GM18868 (cell line): ENCODE data around the gene PALMD.

Experiments
- ATAC-seq: cut with Tn5 transposase; IDR thresholded peaks from one replicate; pipeline ENCODE4 v1.9.1; 2021; ENCODE audit warnings: mild to moderate bottlenecking, moderate library complexity; ENCODE audit not compliant: unreplicated experiment

Gene PALMD

DNA sequence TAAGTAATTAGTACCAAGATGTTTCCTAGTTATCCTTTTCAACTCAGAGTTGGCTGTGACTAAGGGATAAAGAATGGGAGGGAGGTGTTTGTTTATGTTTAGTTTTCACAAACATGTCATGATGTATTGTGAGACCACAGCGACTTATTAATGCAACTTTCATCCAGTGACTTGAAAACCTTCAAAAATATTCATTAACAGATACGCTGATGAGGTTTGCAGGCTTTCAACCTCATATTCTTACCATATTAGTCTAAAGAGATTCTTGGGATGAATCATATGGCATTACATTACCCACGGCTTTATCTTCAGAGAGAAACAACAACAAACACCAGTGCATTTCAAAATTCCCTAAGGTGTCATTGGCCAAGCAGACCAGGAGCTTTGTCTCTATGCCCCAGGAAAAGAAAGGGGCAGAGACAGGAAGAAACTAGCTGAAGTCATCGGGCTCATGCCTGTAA lies 36.4 kb downstream of the PALMD start:
- ATAC-seq = no peak

- ATAC-seq = peak; percentile 97
Measured at GRCh38 chr1:99685516-99686180, 39.7 kb downstream of the PALMD start.

DNA sequence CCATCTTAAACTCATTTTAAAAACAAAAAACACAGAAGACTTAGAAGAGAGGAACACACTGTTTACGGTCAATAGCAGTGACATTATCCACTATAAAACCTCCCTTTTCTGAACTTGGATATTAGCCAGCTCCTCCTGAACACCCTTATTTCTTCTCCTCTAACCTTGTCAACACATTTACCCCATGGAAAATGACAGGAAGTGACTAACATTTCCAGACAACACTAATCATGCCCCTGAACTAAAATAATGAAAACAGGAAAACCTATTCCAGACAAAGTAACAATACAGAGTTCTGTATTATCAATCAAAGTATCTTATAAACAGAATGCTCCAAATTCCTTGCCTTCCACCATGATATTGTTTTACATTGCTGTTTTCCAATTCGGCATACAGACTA lies 45.3 kb downstream of the PALMD start:
- no peak for ATAC-seq

DNA sequence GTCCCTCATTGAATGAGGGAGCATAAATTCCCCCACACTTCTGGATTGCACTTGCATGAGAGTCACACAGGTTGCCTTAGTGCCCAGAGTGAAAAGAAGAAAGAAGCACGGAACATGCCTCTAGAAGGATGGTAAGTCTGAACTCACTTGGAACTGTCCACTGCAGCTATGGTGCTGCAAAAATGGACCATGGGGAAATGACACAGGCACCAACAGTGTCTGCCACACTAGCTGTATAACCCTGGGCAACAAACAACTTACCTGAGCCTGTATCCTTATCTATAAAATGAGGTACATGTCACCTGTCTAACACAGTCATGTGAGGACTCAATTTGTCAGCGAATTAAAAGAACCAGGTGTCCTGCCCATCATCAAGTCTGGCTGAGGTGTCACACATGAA lies 50.7 kb downstream of the PALMD start:
- no peak for ATAC-seq

DNA sequence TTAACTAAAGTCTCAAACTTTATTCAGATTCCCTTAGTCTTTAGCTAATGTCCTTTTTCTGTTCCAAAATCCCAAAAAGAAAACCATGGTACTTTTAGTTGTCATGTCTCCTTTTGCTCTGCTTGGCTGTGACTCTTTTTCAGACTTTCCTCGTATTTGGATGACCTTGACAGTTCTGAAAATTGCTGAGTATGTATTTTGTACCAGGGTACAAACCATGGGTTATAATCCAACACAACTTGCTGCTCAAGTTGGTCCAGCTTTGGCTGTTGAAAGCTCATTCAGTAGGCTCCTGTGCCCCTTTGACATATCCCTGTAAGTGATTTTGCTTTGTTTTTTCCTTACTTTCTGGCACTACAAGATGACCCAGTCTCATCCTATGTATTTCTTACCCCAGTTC lies 51.7 kb downstream of the PALMD start:
- ATAC-seq = no peak

DNA sequence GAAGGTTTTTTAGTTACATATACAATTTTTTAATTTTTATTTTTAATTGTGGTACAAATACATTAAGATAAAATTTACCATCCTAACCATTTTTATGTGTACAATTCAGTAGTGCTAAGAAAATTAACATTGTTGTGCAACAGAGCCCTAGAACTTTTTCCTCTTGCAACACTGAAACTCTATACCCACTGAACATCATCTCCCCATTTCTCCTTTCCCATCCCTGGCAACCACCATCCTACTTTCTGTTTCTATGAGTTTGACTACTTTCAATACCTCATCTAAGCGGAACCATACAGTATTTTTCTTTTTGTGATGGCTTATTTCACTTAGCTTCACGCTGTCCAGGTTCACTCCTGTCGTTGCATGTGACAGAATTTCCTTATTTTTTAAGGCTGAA lies 54.1 kb downstream of the PALMD start:
- no peak for ATAC-seq

DNA sequence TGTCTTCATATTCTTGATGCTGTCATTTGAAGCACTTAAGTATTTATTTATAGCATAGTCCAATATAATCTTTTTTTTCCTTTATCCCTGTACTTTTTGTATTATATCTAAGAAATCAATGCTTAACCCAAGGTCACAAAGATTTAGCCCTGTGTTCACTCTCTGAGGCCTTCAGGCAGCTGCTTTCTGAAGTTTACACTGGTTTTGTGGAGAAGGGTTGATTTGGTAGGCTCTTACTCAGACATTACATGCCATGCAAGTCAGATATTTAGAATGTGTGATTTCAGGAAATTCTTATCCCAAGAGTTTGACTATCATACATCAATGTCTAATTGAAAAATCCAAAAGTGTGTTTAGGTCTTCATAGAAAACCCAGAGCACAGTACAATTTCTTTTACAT lies 56.3 kb downstream of the PALMD start:
- no peak for ATAC-seq

- ATAC-seq = no peak
Measured at GRCh38 chr1:99704356-99704816, 58.5 kb downstream of the PALMD start.

DNA sequence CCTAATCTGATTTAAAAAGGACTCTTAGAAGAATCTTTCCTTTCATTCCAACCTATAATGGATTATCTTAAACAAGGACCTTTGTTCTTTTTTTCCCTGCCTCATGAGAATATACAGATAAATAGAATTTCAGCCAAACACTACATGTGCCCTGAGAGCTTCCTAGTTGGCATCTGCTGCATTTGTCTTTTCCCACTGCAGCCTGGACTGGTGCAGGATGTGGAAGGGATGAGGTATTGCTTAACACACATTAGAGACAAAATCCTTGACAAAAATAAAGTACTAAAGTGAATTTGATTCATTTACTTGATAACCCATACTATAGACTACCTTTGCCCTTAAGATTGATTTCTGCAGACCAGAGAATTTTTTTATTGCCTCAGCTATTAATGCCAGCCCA lies 59.5 kb downstream of the PALMD start:
- ATAC-seq = no peak

GRCh38 chr1:99707535-99708142 lies 61.7 kb downstream of the PALMD start:
- peak; percentile 92 for ATAC-seq

DNA sequence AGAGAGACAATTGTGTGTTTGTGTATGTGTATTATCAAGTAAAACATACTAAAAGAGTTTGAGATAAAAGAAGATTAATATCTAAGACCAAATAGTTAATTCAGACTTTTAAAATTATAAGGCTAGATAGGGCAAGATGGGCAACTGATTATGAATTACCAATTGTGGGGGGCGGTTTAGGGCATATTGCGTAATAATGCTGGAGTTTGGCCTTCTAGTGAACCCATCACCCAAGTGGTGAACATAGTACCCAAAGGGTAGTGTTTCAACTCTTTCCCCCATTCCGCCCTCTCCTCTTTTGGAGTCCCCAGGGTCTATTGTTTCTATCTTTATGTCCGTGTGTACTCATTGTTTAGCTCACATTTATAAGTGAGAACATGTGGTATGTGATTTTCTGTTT lies 65.1 kb downstream of the PALMD start:
- no peak for ATAC-seq

DNA sequence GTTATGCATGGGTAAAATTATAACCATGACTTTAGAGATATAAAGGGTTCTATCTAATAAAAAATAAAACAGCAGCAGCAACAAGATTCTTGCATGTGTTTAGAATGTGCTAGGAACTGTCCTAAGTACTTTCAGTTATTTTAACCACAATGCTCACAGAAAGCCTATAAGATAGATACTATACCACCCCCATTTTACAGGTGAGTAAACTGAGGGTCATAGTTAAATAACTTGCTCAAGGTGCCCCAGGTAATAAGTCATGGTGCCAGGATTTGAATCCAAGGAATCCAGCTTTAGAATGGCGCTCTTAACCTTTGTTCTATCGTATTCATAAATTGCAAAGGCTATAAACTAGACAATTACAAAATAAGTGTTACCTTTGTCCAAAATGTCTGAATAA lies 67.1 kb downstream of the PALMD start:
- ATAC-seq = no peak

GRCh38 chr1:99717005-99717404 lies 71.1 kb downstream of the PALMD start:
- ATAC-seq = no peak

DNA sequence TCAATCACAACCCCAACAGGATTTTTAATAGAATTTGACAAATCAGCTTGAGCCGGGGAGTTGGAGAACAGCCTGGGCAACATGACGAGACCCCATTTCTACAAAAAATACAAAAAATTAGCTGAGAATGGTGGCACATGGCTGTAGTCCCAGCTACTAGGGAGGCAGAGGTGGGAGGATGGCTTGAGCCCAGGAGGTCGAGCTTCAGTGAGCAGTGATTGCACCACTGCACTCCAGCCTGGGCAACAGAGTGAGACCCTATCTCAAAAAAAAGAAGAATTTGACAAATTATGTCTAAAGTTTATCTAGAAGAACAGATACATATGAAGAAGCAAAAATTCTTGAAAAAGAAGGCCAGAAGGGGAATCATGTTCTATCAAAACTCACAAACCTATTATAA lies 77.3 kb downstream of the PALMD start:
- ATAC-seq = no peak

DNA sequence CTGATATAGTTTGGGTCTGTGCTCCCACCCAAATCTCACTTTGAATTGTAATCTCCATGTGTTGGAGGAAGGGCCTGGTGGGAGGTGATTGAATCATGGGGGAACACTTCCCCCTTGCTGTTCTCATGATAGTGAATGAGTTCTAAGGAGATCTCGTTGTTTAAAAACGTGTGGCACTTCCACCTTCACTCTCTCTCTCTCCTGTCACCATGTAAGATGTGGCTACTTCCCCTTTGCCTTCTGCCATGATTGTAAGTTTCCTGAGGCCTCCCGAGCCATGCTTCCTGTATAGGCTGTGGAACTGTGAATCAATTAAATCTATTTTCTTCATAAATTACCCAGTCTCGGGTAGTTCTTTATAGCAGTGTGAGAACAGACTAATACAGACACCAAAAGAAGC lies 80.1 kb downstream of the PALMD start:
- ATAC-seq = no peak

GRCh38 chr1:99726407-99726806 lies 80.5 kb downstream of the PALMD start:
- ATAC-seq = no peak

DNA sequence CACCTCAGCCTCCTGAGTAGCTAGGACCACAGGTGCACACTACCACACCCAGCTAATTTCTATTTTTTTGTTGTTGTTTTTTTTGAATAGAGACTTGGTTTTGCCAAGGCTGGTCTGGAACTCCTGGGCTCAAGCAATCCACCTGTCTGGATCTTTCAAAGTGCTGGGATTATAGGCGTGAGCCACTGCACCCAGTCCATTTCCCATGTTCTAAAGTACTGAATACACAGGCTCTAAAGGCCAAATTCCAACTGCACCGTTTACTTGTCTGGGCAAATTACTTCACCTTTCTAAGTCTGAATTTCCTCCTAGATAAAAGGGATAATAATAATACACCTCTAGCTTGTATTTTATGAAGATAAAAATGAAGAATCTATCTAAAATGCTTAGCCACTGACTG lies 80.9 kb downstream of the PALMD start:
- no peak for ATAC-seq

GRCh38 chr1:99727575-99728185 lies 81.8 kb downstream of the PALMD start:
- ATAC-seq = no peak

- ATAC-seq = peak; percentile 56
Measured at GRCh38 chr1:99728494-99729235, 82.8 kb downstream of the PALMD start.

DNA sequence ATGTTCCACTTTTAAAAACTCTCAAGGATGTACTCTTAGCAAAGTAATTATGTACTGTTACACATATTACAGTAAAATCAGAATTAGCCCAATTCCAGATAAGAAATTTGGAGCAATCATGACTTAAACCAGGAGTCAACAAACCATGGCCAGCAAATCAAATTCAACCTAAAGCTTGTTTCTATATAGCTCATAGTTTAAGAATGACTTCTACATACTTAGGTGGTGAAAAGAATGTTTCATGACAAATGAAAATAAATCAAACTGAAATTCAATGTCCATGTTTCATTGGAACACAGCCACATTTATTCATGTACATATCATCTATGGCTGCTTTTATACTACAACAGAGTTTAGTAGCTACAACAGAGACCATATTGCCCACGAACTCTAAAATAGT lies 85.5 kb downstream of the PALMD start:
- ATAC-seq = no peak

GRCh38 chr1:99735852-99736251 lies 89.9 kb downstream of the PALMD start:
- no peak for ATAC-seq

DNA sequence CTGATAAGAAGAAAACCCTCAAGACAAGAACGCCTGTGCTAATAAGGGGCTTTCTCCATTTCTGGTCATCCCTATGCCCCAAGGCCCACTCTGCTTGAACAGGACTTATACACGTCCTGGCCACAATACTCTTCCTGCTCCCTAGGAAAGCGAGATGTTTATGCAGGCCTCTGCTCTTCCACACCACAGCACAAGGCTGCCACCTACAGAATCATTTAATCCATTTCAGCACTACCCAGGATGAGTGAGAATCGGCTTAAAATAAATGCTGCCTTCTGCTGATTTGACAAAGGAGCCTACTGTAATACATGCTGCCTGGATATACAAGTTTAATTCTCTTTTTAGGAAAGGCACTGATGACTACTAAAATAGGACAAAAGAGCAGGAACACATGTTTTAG lies 91.1 kb downstream of the PALMD start:
- no peak for ATAC-seq
